ENCODE data around the gene ADARB2.

Gene ADARB2

DNA sequence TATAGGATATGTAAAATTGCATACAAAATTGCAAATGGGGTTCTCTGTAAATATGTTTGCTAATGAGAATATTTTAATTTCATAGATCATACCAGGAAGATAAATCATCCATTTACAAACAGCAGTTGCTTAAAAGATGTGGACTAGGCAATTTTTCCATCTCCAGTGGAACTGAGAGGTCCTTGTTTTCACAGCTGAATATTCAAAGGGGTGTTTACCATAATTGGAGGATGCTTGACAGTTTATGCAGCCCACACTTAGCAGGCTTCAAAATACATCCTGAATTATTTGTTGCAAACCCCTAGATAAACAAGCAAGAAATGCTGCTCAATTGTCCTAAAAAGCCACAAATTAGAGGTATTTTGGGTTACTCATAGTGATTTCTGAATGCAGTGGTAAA is 69.9 kb downstream of the ADARB2 start:
- ChIA-PET POLR2A (no interaction called here), CTCF (no interaction called here)
- Histone ChIP-seq H3K36me3 (ENCODE audit: control insufficient read depth in 2 of 2, insufficient read depth in 1 of 2, low read length in 2 of 2) (no peaks in the 10 kb centered on the region), H3K4me1 (ENCODE audit: control insufficient read depth, insufficient read depth, low read length) (no peaks in the 10 kb centered on the region), H3K9me3 (ENCODE audit: control insufficient read depth, insufficient read depth, low read depth, low read length) (no peaks in the 10 kb centered on the region), H3K27ac (ENCODE audit: extremely low read depth, low read depth, low read length) (no peak overlapping the region), H3K4me3 (ENCODE audit: low read depth, low read length) (no peak overlapping the region)
- TF ChIP-seq ZXDB (tag by site-specific recombination; IDR thresholded peaks at IDR 0.05) (no peak), ZNF530 (tag by site-specific recombination; IDR thresholded peaks at IDR 0.05; ENCODE audit: low read depth) (no peak), MZF1 (tag by site-specific recombination; IDR thresholded peaks at IDR 0.05; ENCODE audit: borderline replicate concordance) (no peak), ZNF239 (tag by site-specific recombination; IDR thresholded peaks at IDR 0.05) (no peak), PRDM10 (tag by site-specific recombination; IDR thresholded peaks at IDR 0.05) (no peak)
- TF ChIP-seq, protein P1, sequence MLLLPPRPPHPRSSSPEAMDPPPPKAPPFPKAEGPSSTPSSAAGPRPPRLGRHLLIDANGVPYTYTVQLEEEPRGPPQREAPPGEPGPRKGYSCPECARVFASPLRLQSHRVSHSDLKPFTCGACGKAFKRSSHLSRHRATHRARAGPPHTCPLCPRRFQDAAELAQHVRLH (tag by site-specific recombination; IDR thresholded peaks at IDR 0.05) = no peak
- TF ChIP-seq, protein P2, sequence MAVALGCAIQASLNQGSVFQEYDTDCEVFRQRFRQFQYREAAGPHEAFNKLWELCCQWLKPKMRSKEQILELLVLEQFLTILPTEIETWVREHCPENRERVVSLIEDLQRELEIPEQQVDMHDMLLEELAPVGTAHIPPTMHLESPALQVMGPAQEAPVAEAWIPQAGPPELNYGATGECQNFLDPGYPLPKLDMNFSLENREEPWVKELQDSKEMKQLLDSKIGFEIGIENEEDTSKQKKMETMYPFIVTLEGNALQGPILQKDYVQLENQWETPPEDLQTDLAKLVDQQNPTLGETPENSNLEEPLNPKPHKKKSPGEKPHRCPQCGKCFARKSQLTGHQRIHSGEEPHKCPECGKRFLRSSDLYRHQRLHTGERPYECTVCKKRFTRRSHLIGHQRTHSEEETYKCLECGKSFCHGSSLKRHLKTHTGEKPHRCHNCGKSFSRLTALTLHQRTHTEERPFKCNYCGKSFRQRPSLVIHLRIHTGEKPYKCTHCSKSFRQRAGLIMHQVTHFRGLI (tag by site-specific recombination; IDR thresholded peaks at IDR 0.05) = no peak

GRCh38 chr10:1666147-1666546 is 71.2 kb downstream of the ADARB2 start:
- ChIA-PET CTCF (no interaction called here), POLR2A (no interaction called here)
- no peaks in the 10 kb centered on the region for H3K36me3 ChIP-seq (ENCODE audit: control insufficient read depth in 2 of 2, insufficient read depth in 1 of 2, low read length in 2 of 2)
- H3K27ac ChIP-seq (ENCODE audit: extremely low read depth, low read depth, low read length) = no peak overlapping the region
- no peaks in the 10 kb centered on the region for H3K4me1 ChIP-seq (ENCODE audit: control insufficient read depth, insufficient read depth, low read length)
- TF ChIP-seq, protein P3, sequence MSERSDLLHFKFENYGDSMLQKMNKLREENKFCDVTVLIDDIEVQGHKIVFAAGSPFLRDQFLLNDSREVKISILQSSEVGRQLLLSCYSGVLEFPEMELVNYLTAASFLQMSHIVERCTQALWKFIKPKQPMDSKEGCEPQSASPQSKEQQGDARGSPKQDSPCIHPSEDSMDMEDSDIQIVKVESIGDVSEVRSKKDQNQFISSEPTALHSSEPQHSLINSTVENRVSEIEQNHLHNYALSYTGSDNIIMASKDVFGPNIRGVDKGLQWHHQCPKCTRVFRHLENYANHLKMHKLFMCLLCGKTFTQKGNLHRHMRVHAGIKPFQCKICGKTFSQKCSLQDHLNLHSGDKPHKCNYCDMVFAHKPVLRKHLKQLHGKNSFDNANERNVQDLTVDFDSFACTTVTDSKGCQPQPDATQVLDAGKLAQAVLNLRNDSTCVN (tag by site-specific recombination; optimal IDR thresholded peaks at IDR 0.05) = no peak
- no peak for TF ChIP-seq ZNF837 (tag by site-specific recombination; IDR thresholded peaks at IDR 0.05)
- no peak for TF ChIP-seq PATZ1 (tag by site-specific recombination; IDR thresholded peaks at IDR 0.05)
- TF ChIP-seq ZNF404 (tag by site-specific recombination; IDR thresholded peaks at IDR 0.05) = no peak
- no peak for TF ChIP-seq ZNF544 (tag by site-specific recombination; IDR thresholded peaks at IDR 0.05)
- no peak for TF ChIP-seq ZNF26 (tag by site-specific recombination; IDR thresholded peaks at IDR 0.05)
- no peak for TF ChIP-seq ZNF311 (tag by site-specific recombination; IDR thresholded peaks at IDR 0.05; ENCODE audit: borderline replicate concordance)
- TF ChIP-seq ZNF510 (tag by site-specific recombination; IDR thresholded peaks at IDR 0.05; ENCODE audit: insufficient replicate concordance) = no peak
- no peak overlapping the region for H3K4me3 ChIP-seq (ENCODE audit: low read depth, low read length)
- no peaks in the 10 kb centered on the region for H3K9me3 ChIP-seq (ENCODE audit: control insufficient read depth, insufficient read depth, low read depth, low read length)
